Type B pancreatic cell (in vitro differentiated cells): Measurements from ENCODE around the gene ARHGEF38. TPM values are rescaled to one million over a fixed set of nuclear protein-coding genes. Genes with fewer than 3 reads are reported as not detected.

Source experiments
- DNase-seq: peaks from one replicate; pipeline ENCODE4 v3.0.0; 2021; ENCODE audit warnings: mixed read lengths; ENCODE audit not compliant: unreplicated experiment; ENCODE audit errors: extremely low spot score
- H3K27ac Mint-ChIP-seq: 2 replicates; pipeline ENCODE4 v1.8.0; 2021; ENCODE audit warnings: mild to moderate bottlenecking, mixed read lengths
- H3K27me3 Mint-ChIP-seq: 2 replicates; pipeline ENCODE4 v1.8.0; 2021; ENCODE audit warnings: mixed read lengths
- H3K36me3 Mint-ChIP-seq: 2 replicates; pipeline ENCODE4 v1.8.0; 2021; ENCODE audit warnings: mixed read lengths
- H3K4me1 Mint-ChIP-seq: one replicate; pipeline ENCODE4 v1.8.0; 2021; ENCODE audit warnings: mixed read lengths; ENCODE audit not compliant: unreplicated experiment
- H3K4me3 Mint-ChIP-seq: 2 replicates; pipeline ENCODE4 v1.8.0; 2021; ENCODE audit warnings: mild to moderate bottlenecking, mixed read lengths
- H3K9me3 Mint-ChIP-seq: 2 replicates; pipeline ENCODE4 v1.8.0; 2021; ENCODE audit warnings: mixed read lengths
- total RNA-seq: library from RNA; stranded (reverse); gene quantifications from 2 replicates; pipeline ENCODE4 v1.2.1, GENCODE V29; 2021; ENCODE audit warnings: low replicate concordance
- TF ChIP-seq, protein P1 (sequence below): fragments of 200-600 bp; sonication (generic); conservative IDR thresholded peaks from 2 replicates; pipeline ENCODE4 v1.5.0; 2021; ENCODE audit warnings: antibody characterized with exemption, mild to moderate bottlenecking

Gene ARHGEF38
- total RNA-seq, 1 donor from 2014 or later: 2.4 TPM

DNA sequence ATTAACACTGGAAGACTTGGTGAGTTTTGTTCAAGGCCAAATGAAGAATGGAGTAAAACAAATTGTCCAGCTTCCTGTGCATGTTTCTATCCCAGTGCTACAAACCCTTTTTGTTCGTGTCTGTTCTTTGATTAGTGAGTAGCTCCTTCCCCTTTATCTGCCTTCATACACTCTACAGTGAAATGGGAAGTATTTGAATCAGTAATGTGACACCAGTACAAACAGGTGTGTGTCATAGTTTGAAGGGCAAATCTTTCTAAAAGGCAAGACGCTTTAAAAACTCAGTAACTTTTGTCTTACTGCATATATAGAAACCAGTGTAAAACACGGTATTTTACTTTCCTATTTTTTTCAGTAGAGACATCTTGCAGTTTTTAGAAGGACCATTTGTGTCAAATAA is 5.9 kb downstream of the ARHGEF38 start:
- DNase-seq: no peak
- Mint-ChIP-seq H3K9me3 (no peaks in the 10 kb centered on the region), H3K36me3 (no peaks in the 10 kb centered on the region), H3K27ac (no peak overlapping the region), H3K4me3 (no peak overlapping the region), H3K4me1 (peaks cover 17% of the 10 kb centered on the region), H3K27me3 (no peaks in the 10 kb centered on the region)
- TF ChIP-seq, protein P1, sequence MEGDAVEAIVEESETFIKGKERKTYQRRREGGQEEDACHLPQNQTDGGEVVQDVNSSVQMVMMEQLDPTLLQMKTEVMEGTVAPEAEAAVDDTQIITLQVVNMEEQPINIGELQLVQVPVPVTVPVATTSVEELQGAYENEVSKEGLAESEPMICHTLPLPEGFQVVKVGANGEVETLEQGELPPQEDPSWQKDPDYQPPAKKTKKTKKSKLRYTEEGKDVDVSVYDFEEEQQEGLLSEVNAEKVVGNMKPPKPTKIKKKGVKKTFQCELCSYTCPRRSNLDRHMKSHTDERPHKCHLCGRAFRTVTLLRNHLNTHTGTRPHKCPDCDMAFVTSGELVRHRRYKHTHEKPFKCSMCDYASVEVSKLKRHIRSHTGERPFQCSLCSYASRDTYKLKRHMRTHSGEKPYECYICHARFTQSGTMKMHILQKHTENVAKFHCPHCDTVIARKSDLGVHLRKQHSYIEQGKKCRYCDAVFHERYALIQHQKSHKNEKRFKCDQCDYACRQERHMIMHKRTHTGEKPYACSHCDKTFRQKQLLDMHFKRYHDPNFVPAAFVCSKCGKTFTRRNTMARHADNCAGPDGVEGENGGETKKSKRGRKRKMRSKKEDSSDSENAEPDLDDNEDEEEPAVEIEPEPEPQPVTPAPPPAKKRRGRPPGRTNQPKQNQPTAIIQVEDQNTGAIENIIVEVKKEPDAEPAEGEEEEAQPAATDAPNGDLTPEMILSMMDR: no peak

DNA sequence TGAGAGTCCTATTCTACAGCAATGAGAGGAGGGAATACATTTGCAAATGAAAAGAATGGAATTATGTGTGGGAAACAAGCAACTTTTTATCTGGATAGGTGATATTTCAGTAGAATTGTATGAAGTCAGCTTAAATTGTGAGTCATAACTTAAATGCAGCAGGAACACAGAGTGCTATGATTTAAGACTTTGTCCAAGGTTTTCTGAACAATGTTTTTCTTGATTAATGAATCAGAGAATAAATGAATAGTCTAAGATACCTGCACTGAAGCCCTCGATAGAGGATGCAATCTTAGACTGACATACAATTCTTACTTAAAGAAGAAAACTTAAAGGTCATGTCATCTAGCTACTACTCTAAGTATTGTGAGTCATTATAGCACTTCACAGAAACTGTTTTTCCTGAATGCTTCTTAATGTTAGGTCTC is 8.0 kb downstream of the ARHGEF38 start:
- H3K4me3 Mint-ChIP-seq: no peak overlapping the region
- no peaks in the 10 kb centered on the region for H3K9me3 Mint-ChIP-seq
- no peak for DNase-seq
- H3K36me3 Mint-ChIP-seq: no peaks in the 10 kb centered on the region
- peaks cover 12% of the 10 kb centered on the region for H3K4me1 Mint-ChIP-seq
- H3K27ac Mint-ChIP-seq: no peak overlapping the region
- TF ChIP-seq, protein P1: no peak
- no peaks in the 10 kb centered on the region for H3K27me3 Mint-ChIP-seq

DNA sequence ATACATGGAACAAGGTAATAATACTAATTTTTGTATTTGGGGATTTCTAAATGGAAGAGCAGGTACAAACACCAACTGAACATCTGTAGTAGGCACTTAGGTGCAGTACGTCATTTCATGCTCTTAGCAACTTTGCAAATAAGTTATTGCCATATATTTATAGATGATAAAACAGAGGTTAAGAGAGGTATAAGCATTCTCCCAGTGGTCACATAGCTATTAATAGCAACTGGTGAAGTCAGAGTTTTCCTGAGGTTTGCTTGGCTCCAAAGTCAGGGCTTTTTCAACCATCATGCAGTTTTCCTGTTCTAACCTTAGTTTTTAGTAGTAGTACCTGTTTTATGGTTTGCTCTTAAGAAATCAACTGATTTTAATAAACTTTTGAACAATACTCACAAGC is 10.9 kb downstream of the ARHGEF38 start:
- Mint-ChIP-seq H3K27me3 (no peaks in the 10 kb centered on the region), H3K4me1 (no peaks in the 10 kb centered on the region), H3K36me3 (no peaks in the 10 kb centered on the region), H3K4me3 (no peak overlapping the region), H3K9me3 (no peaks in the 10 kb centered on the region), H3K27ac (no peak overlapping the region)
- TF ChIP-seq, protein P1: no peak
- DNase-seq: no peak

GRCh38 chr4:105568584-105568983 is 16.2 kb downstream of the ARHGEF38 start:
- Mint-ChIP-seq H3K27me3 (no peaks in the 10 kb centered on the region), H3K4me3 (no peak overlapping the region), H3K36me3 (peaks cover 4% of the 10 kb centered on the region), H3K9me3 (no peaks in the 10 kb centered on the region), H3K4me1 (no peaks in the 10 kb centered on the region), H3K27ac (no peak overlapping the region)
- no peak for DNase-seq
- TF ChIP-seq, protein P1: no peak

- Mint-ChIP-seq H3K36me3 (peaks cover 4% of the 10 kb centered on the region), H3K4me1 (no peaks in the 10 kb centered on the region), H3K4me3 (no peak overlapping the region), H3K9me3 (no peaks in the 10 kb centered on the region), H3K27me3 (no peaks in the 10 kb centered on the region), H3K27ac (no peak overlapping the region)
- DNase-seq: no peak
- TF ChIP-seq, protein P1: no peak
Observed at GRCh38 chr4:105569057-105569865, 16.8 kb downstream of the ARHGEF38 start.
